GM18868 (cell line): Measurements from ENCODE around the gene DNAJB6.

Source experiments
- ATAC-seq: cut with Tn5 transposase; IDR thresholded peaks from one replicate; pipeline ENCODE4 v1.9.1; 2021; ENCODE audit warnings: mild to moderate bottlenecking, moderate library complexity; ENCODE audit not compliant: unreplicated experiment

The DNAJB6 gene

GRCh38 chr7:157336383-157337315 lies at the start of gene DNAJB6:
TSS of gene DNAJB6 (plus strand) at chr7:157337004. CDS start at chr7:157358573, 21,569 bp downstream.
- ATAC-seq, result peak; percentile 73

DNA sequence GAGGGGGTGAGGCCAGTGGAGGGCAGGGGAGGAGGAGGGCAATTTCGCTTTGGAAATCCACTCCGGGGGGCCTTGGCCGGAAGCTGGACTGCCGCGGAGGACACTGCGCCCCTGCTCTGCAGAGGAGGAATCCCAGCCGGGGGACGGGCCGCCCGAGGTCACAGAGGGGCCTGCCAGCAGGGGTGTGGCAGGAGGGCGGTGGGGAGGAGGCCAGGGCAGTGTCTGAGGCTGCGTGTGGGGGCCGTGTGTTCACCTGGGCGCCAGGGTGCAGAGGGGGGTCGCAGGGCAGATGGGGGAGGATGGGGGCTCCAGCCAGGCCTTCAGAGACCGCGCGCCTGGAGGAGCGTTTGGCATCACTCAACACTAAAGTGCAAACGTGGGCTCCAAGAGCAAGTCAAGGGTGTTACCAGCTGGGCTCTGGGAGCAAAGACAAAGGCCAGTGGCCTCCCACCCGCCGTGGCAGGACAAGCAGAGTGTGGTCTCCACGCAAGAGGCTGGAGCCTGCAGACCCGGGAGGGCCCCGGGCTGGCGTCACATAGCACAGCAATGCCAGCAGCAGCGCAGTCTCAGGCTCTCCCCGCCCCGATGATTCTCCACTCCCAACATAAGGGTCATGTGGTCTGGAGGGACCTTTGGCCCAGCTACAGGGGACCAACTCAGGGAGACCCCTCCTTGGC lies 45.3 kb upstream of the DNAJB6 start:
- no peak for ATAC-seq

GRCh38 chr7:157292258-157292657 lies 44.5 kb upstream of the DNAJB6 start:
- no peak for ATAC-seq

DNA sequence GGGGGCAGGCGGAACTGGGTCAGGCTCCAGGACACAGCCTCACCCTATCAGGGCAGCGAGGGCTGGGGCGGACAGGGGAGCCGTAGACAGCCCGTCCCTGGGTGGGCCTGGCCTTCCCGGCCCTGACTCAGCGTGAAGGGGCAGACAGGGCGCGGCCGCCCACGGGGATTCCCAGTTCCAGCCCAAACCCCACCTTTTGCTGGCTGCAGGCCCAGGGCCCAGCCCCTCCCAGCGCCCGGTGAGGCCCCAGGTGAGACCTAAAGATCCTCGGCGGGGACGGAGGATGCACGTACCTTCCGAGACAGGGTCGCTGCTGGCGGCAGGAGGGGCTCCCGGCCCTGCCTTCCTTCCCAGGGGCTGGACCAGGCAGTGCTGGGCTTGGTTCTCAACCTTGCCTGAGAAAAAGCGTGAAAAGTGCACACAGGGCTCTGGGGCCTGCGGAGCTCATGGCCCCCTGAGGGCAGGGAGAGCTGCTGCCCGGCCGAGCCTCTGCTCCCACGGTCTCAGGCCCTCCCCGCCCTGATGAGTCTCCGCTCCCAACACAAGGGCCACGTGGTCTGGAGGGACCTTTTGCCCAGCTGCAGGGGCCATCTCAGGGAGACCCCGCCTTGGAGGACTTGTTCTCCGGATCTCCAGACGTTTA lies 43.9 kb upstream of the DNAJB6 start:
- ATAC-seq, result no peak

DNA sequence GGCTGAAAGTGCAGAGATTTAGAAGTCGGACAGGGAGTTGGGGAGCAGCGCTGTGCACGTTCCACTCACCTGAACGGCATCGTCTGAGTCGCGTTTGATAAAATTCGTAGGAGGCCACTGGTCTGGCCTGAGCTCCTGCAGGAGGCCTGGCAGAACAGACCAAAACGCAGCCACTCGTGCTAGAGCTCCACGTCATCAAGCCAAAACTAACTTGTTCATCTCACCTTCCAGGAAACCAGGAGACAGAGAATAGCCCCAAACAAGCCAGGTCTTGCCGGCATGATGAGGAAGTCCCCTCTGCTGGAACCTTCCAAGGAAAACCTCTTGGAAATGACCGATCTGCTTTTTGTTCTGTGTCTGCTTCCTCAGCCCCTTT lies 43.4 kb upstream of the DNAJB6 start:
- ATAC-seq, result no peak

GRCh38 chr7:157294773-157295172 lies 42.0 kb upstream of the DNAJB6 start:
- no peak for ATAC-seq

DNA sequence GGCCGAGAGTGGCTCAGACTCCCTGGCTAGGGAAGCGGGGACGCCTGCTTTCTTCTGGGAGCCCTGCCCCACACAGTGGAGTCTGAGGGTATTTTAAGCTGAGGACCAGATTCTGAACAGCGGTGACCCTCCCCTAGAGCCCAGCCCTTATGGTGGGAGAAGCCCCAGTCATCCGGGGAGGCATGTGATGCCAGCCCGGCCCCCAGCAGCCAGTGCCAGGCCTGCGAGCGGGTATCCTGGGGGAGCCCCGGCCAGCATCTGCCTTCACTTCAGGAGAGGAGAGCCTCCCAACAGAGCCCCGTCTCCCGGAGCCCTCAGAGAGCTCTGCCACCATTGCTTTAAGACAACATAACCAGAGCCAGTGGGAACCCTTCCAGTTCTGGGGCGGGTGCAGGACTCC lies 41.5 kb upstream of the DNAJB6 start:
- no peak for ATAC-seq

GRCh38 chr7:157297185-157297584 lies 39.6 kb upstream of the DNAJB6 start:
- ATAC-seq, result no peak

DNA sequence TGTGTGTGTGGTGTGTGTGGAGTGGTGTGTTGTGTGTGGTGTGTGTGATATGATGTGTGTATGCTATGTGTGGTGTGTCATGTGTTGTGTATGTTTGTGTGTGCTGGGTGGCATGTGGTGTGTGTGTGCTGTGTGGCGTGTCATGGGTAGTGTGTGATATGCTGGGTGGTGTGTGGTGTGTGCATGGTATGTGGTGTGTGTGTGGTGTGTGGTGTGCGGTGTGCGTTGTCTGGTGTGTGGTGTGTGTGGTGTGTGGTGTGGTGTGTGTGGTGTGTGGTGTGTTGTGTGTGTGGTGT lies 37.5 kb upstream of the DNAJB6 start:
- no peak for ATAC-seq

DNA sequence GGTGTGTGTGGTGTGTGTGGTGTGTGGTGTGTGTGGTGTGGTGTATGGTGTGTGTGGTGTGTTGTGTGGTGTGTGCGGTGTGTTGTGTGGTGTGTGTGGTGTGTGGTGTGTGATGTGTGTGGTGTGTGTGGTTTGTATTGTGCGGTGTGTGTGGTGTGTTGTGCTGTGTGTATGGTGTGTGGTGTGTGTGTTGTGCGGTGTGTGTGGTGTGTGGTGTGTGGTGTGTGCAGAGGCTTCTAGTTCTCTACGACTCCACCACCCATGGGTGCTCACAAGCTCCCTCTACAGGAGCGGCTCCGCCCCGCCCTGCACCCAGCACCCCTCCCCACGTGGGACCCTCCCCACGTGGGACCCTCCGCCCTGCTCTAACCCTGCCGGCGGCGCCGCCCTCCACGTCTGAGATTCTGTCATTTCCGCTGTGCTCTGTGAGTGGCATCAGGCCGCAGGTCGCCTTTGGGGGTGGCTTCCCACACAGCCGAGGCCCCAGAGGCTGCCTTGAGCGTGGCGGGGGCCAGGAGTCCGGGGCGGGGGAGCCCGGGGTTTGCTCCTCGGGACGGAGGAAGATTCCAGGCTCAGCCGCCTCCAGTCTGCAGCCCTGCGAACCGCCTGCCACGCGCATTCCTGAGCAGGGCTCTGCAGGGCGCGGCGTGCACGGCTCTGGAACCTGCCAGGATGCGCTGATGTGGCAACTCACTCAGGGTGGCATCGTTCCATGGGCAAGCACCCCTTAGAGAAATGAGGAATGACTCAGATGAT lies 37.0 kb upstream of the DNAJB6 start:
- no peak for ATAC-seq

DNA sequence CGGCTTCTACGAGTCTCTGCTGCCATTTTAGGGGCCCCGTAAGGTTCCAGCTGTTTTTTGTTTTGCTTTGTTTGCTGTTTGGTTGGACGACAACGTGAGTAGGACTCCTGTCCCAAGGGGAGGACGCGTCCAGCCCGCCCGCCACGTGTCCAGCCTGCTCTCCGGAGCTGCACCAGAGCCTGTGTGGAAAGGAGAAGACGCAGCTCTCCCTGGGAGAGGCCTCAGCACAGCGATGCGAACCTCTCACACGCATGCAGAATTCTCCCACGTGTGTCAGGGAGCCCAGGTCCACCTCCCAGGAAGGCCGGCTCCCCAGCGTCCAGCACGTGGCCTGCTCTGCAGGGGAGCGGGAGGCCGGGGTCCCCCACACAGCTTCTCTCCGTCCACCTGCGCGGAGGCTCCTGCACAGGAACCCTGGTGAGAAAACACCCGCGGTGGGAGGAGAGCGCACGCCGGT lies 36.4 kb upstream of the DNAJB6 start:
- ATAC-seq, result no peak

DNA sequence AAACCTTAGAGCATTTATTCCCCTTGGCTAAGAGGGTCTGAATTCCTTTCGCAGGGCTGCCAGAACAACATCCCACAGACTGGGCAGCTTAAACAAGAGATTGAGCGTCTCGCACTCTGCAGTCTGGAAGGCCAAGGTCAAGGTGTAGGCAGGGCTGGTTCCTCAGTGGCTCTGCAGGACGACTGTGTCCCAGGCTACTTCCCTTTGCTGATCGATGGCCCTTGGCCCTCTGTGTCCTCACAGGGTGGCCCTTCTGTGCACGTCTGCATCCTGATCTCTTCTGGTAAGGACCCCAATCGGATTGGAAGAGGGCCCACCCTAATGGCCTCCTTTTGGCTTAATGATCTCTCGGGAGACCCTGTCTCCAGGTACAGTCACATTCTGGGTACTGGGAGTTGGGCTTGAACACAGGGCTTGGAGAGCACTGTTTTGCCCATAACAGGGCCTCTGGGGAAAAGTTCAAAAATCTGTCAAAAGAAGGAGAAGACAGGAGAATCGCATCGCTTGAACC lies 35.1 kb upstream of the DNAJB6 start:
- ATAC-seq, result no peak

DNA sequence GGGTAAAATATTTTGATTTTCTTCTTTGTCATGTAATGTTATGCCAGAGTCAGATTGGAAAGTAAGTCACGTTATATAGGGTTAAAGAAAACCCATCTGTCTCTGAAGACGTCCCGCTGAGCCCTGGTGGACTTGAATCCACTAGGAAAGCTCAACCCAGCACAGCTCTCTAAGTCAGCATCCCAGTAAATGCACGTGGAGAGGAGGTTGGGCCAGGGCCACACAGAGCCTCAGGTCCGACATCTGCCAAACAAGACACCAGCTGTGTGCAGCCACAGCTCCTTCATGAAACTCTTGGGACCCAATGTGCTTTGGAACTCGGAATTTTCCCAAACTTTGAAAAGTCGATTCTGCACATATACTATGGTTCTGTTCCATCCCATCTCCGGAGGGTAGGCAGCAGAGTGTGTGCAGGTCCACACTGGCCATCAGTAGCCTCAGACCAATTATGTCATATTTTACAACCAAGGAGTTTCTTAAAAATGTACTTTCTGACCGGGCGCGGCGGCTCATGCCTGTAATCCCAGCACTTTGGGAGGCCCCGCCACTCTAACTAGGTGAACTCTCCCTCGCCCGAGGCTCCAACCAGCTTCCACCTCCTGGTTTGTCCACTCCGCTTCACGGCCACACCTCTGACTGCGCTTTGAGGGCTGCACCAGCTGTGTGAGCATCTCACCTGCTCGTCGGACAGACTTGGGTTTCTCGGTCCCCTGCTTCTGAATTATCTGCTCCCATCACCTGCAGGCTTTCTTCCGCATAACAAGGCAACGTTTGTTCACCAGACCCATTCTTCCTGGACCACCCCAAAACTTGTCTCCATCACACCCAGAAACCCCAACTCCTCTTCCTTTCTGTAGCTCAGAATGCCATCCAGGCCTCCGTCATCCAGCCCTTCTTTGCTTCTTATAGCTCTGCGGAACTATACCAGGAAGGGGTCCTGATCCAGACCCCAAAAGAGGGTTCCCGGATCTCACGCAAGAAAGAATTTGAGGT lies 29.7 kb upstream of the DNAJB6 start:
- no peak for ATAC-seq

DNA sequence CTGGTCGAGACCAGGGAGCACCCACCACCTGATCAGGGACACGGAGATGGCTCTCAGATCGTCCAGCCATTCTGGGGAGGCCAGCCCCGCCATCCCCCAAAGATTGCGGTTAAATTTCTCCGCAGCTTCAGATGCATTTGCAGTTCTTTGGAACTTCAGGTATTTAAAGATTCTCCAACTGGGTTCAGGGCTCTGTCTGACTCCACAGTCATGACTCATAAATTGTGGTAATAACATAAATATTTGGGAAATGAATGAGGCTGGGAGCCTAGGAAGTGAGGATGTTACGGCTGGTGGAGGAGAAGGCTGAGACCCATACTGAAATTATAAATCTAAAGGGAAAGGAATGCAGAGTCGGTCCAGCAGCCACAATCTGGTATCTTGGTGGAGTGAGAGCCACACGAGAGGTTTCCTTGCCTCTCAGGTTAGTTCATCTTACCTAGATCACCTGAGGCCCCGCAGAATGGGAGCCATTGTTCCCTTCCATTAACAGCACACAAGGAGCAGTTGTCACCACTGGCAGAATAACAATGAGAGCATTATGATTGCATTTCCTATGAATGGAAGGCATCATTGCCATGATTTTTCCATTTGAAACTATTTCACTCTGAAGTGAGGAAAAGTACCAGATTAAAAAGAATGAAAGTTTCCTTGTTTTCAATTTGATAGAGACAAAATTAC lies 26.7 kb upstream of the DNAJB6 start:
- ATAC-seq, result no peak

DNA sequence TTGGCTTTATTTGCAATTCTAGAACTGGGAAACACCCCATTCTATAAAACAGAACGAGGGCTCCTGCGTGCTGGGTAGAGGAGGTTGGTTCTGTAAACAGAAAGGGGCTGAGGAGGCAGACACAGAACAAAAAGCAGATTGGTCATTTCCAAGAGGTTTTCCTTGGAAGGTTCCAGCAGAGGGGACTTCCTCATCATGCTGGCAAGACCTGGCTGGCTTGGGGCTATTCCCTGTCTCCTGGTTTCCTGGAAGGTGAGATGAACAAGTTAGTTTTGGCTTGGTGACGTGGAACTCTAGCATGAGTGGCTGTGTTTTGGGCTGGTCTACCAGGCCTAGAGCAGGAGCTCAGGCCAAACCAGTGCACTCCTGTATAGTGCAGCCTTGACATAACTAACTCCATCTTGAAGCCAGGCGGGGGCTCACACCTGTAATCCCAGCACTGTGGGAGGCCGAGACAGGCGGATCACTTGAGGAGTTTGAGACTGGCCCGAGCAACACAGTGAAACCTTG lies 26.1 kb upstream of the DNAJB6 start:
- ATAC-seq, result no peak

DNA sequence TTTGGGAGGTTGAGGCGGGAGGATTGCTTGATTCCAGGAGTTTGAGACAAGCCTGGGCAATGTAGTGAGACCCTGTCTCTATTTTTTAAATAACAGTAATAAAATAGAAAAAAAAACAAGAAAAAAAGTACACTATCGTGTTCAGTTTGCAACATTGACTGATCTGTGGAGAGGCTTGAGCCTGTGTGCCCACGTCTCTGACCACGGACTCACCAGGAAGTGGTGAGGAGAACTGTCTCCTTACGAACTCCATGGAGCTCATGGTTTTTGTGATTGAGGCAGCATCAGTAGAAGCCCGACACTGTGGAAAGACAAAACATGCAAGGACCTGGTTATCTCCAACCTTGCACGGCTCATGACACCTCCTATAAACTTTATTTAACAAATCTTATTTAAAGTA lies 23.9 kb upstream of the DNAJB6 start:
- no peak for ATAC-seq

DNA sequence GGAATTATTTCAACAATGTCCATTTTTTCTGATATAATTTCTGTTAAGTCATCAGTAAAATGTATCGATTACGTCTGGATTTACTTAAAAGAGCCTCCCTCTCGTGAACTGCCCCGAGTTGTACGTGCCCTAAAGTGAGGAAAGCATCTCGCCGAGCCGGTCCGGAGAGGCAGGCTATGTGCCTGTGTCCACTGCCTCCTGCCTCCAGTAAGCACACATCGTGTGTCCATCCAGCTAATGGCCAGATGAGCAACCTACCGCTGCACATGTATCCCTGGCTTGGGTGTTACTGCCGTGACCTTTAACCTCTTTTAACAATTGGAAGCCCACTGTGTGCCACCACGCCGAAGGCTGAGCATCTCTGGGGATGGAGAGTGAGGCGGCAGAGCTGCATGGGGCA lies 23.2 kb upstream of the DNAJB6 start:
- no peak for ATAC-seq

DNA sequence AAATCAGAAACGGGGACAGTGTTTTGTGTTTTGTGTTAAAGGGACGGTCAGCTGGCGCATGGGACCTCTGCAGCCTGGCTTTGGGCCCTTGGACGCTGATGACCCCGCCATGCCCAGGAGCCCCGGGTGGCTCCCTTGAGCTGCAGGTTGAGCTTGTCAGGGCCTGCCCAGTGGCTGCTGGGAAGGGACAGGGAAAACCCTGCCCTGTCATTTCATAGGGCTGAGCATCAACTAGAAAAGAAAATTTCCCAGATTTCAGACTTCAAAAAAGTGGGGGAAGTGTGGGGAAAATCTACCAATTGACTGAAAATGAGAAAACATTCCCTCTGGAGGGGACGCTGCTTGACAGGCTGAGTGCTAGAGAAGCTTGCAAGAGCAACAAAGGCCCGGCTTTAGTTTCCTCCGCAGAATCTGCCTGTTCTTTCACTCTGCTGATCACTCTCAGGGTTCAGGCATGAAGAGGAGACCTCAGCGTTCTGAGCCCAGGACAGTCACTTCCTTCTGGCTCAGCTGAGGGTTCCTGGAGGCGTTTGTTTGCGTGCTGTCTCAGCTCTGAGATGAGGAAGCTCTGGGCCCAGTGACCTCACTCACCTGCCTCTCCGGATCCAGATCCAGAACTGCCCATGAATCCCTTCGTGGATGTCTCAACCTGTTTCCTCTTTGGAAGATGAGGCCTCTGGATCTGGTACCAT lies 18.6 kb upstream of the DNAJB6 start:
- peak; percentile 88 for ATAC-seq
